ENCODE results near the gene KRCC1. TPM values are rescaled to one million over a fixed set of nuclear protein-coding genes. Genes with fewer than 3 reads are reported as not detected.

Gene KRCC1
- total RNA-seq (10 to 100 TPM; 20.1 to 26.7 (median 22.0) TPM), polyA plus RNA-seq (10 to 100 TPM; 18.5 to 27.0 TPM)
- long read RNA-seq, donor 1, transcript KRCC1-201 (4 exons, 1,753 nt): major isoform, 13 of 19 reads
- long read RNA-seq, donor 1, partial matches to known transcripts: 0 of 19 reads
- long read RNA-seq, donor 1, other reads (novel, unspliced or antisense): 6 of 19 reads
- long read RNA-seq, donor 2, transcript KRCC1-201 (4 exons, 1,753 nt): major isoform, 7 of 20 reads
- long read RNA-seq, donor 2, partial matches to known transcripts: 0 of 20 reads
- long read RNA-seq, donor 2, other reads (novel, unspliced or antisense): 13 of 20 reads
- long read RNA-seq, donor 3, transcript KRCC1-201 (4 exons, 1,753 nt): major isoform, 31 of 43 reads
- long read RNA-seq, donor 3, partial matches to known transcripts: 1 of 43 reads
- long read RNA-seq, donor 3, other reads (novel, unspliced or antisense): 11 of 43 reads

GRCh38 chr2:88055371-88056128 lies at the start of gene KRCC1:
Gene KRCC1, minus strand, starts transcription at chr2:88055783. Its CDS starts 27,220 bp downstream, at chr2:88028563.
- peaks cover 0 to 45% (median 40%) of the 10 kb centered on the region in 9 donors for H3K4me1 ChIP-seq
- intact Hi-C loops (cut with DNase I): loop anchor here in 1 of 10 donors (10.0 kb wide), 1 partner anchor 1271 kb away; no protein-coding TSS in a partner anchor
- TF ChIP-seq CTCF (IDR thresholded peaks at IDR 0.05): peak in 1 of 9 donors; percentile 36

GRCh38 chr2:88100489-88100858 lies 44.9 kb upstream of the KRCC1 start:
- Histone ChIP-seq H3K27ac (peak overlapping the region in 2 of 10 donors; percentile 21 to 24), H3K9me3 (no peaks in the 10 kb centered on the region), H3K4me3 (no peak overlapping the region), H3K27me3 (no peaks in the 10 kb centered on the region), H3K4me1 (peaks cover 0 to 36% (median 19%) of the 10 kb centered on the region in 9 donors), H3K36me3 (peaks cover 0 to 46% (median 0%) of the 10 kb centered on the region in 9 donors)
- intact Hi-C loops (cut with DNase I): no loop called here
- no peak for DNase-seq
- no peak for TF ChIP-seq CTCF (IDR thresholded peaks at IDR 0.05)
- WGBS, 2 donors: 56 to 66% methylated on average over 3 of the region's 3 CpGs
- ATAC-seq: peak in 6 of 8 donors; percentile 25 to 48 (median 34)

More at GRCh38 chr2:88055371-88056128, at the start of gene KRCC1:
- peak; percentile 98 to 99 (median 99) for ATAC-seq
- Histone ChIP-seq H3K4me3 (peak within 1 kb of the TSS; percentile 70 to 95 (median 86)), H3K36me3 (peaks cover 0 to 5% (median 0%) of the 10 kb centered on the region in 9 donors), H3K27me3 (no peaks in the 10 kb centered on the region), H3K27ac (peak within 1 kb of the TSS; percentile 90 to 100 (median 98)), H3K9me3 (no peaks in the 10 kb centered on the region)
- WGBS, 2 donors: 0% methylated on average over 70 to 77 of the region's 77 CpGs
- peak; percentile 95 to 97 for DNase-seq

- Histone ChIP-seq H3K36me3 (peaks cover 0 to 45% (median 0%) of the 10 kb centered on the region in 9 donors), H3K27me3 (no peaks in the 10 kb centered on the region), H3K27ac (peak overlapping the region in 2 of 10 donors; percentile 8 to 24), H3K4me1 (peaks cover 0 to 36% (median 19%) of the 10 kb centered on the region in 9 donors), H3K9me3 (no peaks in the 10 kb centered on the region), H3K4me3 (no peak overlapping the region)
- no peak for TF ChIP-seq CTCF (IDR thresholded peaks at IDR 0.05)
- DNase-seq (no peak), ATAC-seq (peak in 6 of 8 donors; percentile 21 to 60 (median 36))
- 37 to 40% methylated on average over 5 of the region's 5 CpGs for WGBS, 2 donors
- intact Hi-C loops (cut with DNase I): no loop called here
Measured at GRCh38 chr2:88099798-88100488, 44.4 kb upstream of the KRCC1 start.

- Histone ChIP-seq H3K4me1 (peaks cover 0 to 36% (median 19%) of the 10 kb centered on the region in 9 donors), H3K27ac (peak overlapping the region in 4 of 10 donors; percentile 32 to 53 (median 40)), H3K4me3 (no peak overlapping the region), H3K27me3 (no peaks in the 10 kb centered on the region), H3K9me3 (no peaks in the 10 kb centered on the region), H3K36me3 (peaks cover 0 to 43% (median 0%) of the 10 kb centered on the region in 9 donors)
- intact Hi-C loops (cut with DNase I): no loop called here
- ATAC-seq: no peak
- TF ChIP-seq CTCF (IDR thresholded peaks at IDR 0.05): no peak
- no peak for DNase-seq
Measured at GRCh38 chr2:88098558-88098900, 42.9 kb upstream of the KRCC1 start.
